ELF-1 (cell line): ENCODE data around the gene RFX3.

Experiments
- DNase-seq: peaks from one replicate; pipeline ENCODE4 v3.0.0-alpha.2; 2016; ENCODE audit warnings: low read depth, low spot score

RFX3 gene

DNA sequence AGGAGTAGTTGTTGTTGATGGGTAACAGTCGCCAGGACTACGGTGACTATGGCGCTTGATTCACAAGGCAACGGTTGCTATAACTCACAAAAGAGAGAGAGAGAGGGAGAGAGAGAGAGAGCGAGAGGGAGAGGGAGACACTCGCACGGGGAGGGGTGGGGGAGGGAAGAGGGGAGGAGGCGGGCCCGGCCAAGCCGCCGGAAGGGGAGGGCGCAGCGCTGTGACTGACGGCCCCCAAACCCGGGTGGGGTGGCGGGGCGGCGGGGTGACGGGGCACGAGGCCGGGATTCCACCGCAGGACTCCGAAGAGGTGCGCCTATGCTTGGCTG, at the start of gene RFX3:
Gene RFX3 (minus strand): TSS at position 166 of the 329 bp plus-strand sequence. CDS start 130,413 bp downstream, outside the sequence.
- peak; percentile 81 for DNase-seq

DNA sequence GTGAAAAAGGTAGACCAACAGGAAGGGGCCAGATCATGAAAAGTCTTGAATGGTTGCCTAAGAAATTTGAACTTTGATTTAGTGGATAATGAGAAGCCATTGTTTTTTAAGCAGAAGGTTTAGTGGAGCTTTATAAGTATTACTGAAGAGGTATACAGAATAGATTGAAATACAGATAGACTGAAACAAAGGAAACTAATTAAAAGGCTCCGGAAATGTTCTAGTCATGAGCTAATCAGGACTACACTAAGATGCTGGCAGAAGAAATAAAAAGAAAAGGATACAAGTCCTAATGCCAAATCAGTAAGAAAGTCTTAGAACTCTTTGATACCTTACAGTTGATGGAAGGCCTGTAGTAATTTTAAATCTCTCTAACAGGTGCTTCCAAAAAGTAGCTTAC, 45.7 kb upstream of the RFX3 start:
- no peak for DNase-seq

DNA sequence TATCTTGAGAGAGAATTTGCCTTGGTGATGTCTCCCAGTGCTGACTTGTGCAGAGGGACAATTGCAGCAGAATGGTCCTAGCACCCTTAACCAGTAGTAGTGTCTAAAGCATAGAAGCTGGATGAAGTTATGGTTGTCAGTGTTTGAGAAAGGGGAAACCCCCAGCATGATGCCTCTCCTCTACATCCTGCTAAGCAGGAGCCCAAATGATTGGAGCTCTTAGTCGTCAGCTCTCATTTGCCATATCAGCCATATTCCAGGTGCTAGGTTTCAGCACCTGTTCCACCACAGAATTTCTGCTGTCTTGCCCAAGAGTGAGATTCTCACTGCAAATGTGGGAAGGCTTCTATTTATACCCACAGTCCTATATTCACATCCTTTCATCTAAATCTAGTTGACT, 43.7 kb upstream of the RFX3 start:
- DNase-seq = no peak

DNA sequence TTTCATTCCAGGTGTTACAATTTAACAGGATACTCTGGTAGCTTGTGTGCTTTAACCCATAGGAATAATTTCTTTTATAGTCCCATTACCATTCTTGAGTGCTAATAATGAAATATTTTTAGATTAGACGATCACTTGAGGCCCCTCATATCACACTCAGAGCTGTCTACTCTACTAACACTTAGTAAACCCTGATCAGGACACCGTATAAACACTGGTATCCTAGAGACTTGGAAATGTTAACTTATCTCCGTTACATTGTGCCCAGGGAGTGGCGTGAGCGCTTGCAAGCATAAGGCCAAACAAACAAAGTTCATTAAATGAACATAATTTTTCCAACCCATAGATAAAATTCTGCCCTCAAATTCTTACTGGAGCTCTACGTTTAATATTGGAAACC, 42.2 kb upstream of the RFX3 start:
- DNase-seq = no peak

DNA sequence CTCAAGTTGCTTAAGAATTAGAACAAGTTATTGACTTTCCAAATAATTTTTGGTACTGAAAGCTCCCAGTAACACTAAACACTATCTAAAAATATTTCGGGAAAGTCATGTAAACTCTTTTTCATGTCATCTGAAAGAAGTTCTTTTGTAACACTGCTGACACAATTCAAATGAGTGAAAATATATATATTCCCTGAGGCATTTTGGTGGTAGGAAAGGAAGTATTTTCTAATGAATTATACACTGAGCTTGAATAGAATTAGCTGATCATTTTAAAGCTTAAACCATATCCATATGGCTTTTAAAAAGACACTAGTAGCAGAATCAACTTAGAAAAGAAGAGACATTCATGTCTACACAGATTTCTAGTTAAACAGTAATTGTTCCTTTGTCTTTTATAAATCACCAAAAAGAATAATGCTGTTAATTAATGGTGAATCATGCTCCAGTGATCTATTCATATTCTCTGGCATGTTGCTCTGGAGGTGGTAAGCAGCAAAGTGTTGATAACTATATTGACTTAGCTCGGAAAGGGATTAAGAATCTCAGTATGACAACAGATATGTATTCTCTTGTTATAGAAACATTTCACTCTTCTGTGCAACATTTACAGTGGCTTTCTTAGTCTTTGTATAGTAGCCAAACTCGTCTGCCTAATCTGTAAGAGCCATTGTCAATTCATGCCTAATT, 27.4 kb upstream of the RFX3 start:
- no peak for DNase-seq

DNA sequence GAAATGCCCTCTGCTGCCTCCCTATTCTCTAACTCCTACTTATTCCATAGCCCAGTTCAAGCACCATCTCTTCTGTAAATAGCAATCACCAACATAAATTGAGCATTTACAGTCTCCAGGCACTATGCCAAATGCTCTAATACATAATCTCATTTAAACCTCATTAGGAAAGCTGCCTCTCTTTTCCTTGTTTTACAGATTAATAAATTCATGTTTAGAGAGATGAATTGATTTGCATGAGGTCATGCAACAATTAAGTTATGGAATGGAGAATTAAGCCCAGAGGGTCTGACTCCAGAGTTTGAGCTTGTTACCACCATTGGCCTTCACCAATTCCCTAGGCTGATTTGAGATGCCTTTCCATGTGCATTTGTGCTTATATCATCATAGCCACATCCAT, 23.4 kb upstream of the RFX3 start:
- no peak for DNase-seq

DNA sequence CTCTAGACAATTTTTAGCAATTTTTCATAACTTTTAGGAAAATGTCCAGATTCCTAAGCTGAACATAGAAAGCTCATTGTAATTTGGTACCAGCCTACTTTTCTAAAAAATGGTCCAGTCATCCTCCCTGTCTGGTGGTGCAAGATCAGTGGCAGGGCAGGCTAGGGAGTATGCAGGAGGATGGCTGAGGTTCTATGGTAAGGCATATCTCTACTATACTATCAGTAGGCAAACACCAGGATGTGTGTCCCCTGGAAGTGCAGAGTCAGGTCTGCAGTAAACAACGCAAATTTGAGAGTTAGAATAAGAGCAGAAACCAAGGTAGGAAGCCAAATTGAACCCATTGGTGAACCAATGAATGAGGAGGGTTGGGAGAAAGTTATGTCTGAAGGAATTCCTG, 22.8 kb upstream of the RFX3 start:
- no peak for DNase-seq

DNA sequence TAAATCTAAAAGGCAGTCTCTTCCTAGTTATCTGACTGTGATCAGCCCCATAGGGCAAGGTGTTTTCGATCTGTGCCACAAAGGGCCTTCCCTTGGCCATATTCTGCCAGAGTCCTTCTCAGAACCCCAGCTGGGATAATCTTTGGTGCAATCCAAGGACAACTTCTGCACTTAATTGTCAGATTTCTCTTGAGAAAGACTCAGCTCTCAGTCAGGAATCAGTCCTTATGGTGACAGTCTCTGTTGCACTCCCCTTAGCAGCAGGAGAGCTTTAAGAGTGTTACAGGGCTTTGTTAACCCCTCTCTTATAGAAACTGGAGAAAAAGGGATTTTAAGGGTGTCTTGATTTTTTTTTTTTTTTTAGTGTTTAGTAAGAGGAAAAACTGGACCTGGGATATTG, 15.4 kb upstream of the RFX3 start:
- DNase-seq = no peak

DNA sequence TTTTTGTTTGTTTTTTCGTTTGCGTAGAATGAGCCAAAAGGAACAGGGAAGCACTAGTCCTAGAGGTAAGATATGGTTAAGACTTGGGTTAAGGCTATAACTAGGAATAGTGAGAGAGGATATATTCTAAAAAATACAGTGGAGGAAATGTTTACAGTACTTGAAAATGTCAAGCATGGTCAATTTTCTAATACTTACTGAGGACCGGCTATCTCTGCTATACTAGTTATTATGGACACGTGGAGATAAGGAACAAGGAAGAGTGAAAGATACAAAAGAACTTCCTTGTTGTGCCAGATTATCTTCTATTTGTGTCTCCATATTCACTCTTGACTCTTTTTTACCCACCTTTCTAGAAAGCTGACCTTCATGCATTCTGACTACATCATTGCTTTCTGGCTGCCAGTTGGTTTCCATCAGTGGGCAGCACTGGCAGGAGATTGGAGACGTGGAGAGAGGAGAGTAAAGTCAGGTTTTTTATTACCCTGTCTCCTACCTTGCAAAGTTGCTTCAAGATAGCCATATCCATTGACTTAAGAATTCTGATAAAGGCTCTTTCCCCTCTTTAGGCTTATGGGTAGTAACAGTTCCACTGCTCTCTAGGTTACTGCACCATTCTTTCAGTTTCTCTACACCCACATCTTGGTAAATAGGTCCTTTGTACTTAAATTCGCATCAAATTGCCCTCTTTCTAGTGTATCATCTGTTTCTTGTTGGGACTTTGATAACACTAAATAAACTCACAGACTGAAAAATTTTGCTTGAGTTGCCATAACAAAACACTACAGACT, 9.0 kb upstream of the RFX3 start:
- DNase-seq = no peak

DNA sequence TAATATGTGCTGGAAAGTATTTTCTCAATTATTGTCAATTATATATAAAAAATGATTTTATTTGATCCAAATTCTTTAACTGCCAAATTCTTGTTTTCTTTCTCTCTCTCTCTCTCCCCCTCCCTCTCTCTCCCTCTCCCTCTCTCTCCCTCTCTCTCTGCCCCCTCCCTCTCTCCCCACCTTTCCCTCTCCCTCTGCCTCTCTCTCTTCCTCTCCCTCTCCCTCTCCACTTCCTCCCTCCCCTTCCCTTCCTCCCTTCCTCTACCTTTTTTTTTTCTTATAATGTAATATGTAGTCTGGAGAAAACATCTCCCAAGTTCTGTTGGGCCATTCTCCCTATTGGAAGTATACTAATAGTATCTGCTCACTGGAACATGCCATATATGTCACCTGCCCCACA, 6.4 kb upstream of the RFX3 start:
- no peak for DNase-seq

DNA sequence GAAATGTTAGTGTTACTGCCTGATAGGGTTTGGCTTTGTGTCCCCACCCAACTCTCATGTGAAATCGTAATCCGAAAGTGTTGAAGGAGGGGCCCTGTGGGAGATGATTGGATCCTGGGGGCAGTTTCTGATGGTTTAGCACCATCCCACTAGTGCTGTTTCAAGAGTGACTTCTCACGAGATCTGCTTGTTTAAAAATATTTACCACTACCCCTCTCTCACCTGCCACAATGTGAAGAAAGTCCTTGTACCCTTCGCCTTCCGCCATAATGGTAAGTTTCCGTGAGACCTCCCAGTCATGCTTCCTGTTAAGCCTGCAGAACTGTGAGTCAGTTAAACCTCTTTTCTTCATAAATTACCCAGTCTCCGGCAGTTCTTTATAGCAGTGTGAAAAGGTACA, 2.6 kb upstream of the RFX3 start:
- DNase-seq = no peak

DNA sequence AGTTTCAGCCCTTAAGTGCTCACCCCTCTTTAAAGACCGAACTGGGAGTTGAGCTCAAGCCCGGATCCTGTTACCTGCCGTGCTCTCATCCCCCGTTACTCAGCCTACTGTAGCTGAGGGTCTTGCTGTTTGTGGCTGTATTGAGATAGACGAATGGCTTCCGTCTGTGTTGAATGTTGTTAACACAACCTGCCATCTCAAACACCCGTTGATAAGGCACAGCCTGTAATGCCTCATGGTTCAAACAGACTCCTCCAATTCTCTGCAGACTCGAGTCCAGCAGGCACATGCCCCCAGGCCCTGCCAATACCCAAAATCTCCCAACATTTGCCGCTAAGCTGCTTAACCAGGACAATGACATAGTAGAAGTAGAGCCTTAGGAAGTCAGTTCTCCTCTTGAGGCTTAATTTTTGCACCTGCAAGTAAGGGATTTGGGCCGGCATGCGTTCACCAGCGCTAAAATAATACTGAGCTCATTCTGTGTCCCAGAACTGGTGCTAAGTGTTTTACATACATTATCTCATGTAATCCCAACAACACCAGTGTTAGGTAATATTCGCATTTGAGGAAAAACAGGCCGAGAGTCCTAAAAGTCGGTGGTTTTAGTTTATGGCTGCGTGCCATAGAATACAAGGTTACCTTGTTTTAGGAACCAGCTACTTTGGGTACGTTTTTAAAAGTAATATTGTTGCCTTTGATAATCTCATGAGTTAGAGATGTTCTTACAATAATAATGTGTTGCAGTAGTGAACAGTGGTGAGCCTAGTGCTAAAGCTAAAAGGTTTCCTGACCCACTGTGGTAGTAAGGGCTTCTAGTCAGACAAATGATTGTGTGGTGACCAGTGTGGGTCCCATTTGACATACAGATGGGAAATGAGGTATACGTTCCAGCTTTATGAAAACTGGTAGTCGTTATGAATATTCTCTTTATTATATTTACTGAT, 1.5 kb upstream of the RFX3 start:
- peak; percentile 80 for DNase-seq

DNA sequence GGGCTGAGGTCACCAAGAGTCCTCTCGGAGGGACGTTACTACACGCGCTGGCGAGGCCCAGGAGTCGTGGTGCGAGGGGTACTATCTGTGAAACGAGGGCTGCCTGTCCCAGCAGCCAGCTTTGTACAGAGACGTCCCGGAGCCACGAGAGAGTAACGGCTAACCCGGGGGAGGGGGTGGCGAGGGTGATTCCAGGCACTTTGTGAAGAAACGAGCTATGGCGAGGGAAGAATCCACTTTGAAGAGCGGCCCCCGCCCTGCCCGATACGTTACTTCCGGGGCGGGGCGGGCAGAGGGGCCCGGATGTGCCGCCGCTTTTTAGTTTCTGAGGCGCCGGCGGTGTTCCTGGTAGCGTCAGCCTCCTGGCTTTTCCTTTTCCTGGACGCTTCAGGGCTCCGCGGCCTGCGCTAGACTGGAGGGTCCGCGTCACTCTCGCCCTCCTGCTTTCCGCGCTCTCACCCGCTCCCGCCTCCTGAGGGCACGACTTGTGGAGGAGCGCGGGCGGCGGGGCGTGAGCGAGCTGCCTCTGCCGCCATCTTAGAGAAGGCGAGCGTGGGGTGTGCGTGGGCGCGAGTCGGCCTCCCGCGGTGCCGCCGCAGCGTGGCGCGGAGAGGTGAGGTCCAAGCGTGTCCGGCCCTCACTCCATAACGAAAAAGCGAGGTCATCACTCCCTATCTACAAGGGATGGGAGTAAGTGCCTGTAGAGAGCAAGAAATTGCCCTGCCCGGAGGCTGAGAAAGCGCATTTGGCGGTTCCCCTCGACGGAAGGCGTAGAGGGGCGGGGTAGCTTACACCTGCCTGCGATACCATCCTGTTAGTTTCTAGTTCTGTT, 580 bp upstream of the RFX3 start:
- DNase-seq = peak; percentile 94

DNA sequence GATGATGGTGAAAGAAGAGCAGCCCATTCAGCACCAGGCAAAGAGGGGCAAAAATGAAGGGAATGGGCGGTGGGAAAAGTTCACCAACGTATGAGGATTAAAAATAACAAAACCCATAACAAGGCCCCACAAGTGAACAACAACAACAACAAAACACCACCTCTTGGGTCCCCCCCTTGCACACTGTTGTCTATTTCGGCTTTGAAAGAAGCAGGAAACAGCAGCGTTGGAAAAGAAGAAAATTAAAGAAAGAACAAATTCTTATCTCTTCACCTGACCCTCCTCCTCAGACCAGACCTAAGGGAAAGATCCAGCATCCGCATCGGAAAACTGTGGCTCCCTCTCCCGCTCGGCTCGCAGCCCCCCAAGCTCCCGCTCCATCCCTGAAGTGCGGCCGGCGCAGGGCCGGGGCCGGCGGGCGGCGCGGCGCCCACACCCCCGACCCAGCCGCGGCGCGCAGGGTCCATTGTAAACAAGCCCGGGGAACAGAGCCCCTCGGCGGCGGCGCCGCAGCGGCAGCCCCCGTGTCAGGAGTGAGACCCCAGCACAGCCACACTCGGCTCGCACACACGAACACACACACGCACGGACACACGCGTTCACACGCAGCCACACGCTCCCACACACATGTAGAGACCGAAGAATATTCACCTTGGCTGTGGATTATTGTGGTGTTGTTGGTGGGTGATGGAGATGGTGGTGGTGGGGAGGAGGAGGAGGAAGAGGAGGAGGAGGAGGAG, 535 bp downstream of the RFX3 start:
- DNase-seq = no peak

DNA sequence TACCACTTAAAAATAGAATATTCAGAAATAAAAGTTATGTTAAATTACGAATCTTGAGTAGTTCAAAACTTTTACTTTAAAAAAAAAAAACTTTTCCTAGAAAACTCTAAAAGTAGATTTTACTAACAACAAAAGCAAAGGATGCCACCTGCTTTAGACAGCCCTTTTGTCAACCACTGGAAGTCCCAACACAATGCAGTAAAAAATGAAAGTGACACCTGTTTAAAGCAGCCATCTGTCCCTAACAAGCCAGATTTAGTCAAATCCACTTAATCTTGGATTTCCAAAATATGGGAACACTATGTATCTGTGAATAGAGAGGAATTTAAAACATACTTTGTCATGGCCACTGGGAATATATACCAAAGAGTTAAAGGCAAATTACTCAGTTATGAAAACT, 3.8 kb downstream of the RFX3 start:
- DNase-seq = no peak

DNA sequence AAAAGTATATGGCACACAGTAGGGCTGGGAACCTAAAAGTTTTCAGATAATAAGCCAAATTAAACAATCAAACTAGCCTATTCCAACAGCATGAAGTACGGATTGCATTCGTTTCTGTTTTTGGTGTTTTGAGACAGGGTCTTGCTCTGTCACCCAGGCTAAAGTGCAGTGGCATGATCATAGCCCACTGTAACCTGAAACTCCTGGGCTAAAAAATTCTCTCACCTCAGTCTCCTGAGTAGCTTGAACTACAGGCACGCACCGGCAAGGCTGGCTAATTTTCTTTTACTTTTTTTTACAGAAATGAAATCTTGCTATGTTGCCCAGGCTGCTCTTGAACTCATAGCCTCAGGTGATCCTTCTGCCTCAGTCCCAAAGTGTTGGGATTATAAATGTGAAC, 5.2 kb downstream of the RFX3 start:
- DNase-seq = peak; percentile 20

DNA sequence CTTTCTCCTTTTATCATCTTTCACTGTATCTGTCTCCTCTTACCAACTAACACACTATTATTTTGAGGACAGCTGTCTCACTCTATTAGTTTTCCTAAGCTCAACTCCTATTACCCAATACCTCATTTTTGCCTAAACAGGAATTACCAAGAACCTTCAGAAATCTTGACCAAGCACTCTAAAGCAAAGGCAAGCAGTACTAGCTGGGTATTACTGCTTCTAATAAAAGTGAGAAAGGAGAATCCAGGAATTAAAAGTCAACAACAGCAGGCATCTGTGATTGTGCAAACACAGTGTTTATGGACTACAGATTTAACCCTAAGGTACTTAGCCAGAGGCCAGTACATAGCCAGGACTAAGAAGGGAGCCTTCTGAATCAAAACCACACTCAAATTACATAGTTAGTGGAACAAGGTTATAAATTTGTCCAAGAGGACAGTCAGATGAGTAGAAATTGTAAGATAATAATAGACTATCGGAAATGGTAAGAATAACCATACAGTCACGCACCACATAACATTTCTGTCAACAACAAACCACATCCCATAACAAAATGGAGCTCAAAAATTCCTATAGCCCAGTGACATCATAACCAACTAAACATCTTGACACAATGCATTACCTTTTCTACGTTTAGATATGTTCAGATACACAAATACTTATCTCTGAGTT, 8.3 kb downstream of the RFX3 start:
- DNase-seq = no peak

DNA sequence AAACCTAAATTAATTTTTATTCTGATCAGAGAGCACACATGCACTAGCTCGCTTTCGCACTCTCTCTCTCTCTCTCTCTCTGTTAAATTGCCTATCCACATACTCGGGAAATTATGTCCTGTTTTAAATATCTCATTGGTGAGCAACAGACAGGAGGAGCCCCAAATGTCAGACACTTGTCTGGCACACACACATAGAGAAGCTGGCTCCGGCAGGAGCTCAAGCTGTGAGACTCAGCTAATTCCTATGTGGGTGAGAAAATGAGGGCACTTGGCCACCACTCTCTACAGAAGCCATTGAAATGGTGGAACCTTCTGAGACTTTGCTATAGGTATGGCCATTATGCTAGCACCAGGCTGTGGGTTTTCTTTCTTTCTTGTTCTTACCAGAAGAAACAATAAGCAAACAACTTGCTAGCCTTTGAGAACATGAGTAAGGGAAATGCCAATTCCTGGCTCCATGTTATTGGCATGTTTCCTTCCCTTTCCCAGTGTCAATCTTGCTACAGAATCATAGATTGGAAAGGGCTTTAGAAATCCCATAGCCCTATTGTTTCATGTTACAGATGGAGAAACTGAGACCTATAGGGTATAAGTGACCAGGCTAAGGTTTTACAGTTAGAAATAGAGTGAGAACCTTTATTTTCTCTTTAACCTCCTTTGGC, 9.0 kb downstream of the RFX3 start:
- DNase-seq = no peak

DNA sequence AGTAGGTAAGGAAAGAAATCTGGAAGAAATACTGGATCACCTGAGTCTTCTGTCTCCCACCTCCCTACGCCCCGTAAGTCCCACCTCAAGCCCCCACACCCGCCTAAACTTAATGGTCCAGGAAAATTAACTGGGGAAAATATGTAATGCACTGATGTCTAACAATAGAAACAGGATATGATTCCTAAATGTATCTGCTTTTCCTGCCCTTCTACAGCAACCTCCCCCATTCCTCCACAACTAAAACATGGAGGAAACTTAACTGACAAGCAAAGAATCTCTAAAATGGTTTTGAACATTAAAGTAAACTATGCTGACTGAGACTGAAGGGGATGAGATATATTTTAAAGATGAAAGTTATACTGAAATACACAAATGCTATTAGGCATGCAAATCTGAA, 10.4 kb downstream of the RFX3 start:
- DNase-seq = no peak

DNA sequence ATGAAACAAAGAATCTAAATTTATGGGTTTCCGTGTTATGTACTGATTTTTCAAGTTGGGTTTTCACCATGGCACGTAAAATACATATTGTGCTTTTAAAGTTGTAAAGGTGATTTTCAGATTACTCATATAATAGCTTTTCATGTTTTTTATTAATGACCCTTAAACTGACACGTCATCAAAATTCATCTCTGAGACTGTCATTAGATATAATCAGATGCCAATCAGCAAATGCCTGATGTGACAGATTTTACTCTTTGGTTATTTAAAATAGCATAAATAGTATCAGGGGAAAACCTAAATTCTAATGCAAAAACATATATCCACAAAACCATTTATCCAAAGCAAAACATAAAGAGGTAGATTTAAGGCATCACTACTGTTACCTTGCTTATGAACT, 11.0 kb downstream of the RFX3 start:
- no peak for DNase-seq
